Caco-2 (cell line): ENCODE data around the gene S100A6. TPM values are rescaled to one million over a fixed set of nuclear protein-coding genes. Genes with fewer than 3 reads are reported as not detected.

Experiments used
- BruUV-seq: library from RNA; stranded (reverse); fragments of 400-500 nt; replicated peaks from 2 replicates; lab custom pipeline; 2021; lab: Mats Ljungman, UMichigan
- CTCF ChIA-PET: fragments of 300-600 bp; sonication (Branson Sonifier 250); formaldehyde crosslinking; loops from one replicate; lab custom pipeline; 2022; ENCODE audit warnings: antibody characterized with exemption; lab: Charles Lee
- POLR2A ChIA-PET: fragments of 300-600 bp; sonication (Branson Sonifier 250); formaldehyde crosslinking; loops from one replicate; lab custom pipeline; 2022; ENCODE audit warnings: antibody characterized with exemption; lab: Charles Lee
- DNase-seq, 2 experiments: peaks; one replicate each; pipeline versions ENCODE4 v3.0.0 to v3.0.0-alpha.2; 2020 to 2022
- H3K27me3 ChIP-seq: replicated peaks from 2 replicates; pipeline ENCODE4 v1.6.0; 2011; ENCODE audit warnings: low read length; ENCODE audit not compliant: control insufficient read depth, insufficient read depth
- H3K36me3 ChIP-seq: 2 replicates; pipeline ENCODE4 v1.5.1; 2011; ENCODE audit warnings: low read length; ENCODE audit not compliant: control insufficient read depth, insufficient read depth
- H3K4me1 ChIP-seq: fragments of 250-450 bp; sonication (Bioruptor Pico); 2 replicates; pipeline ENCODE4 v1.5.1; 2020; ENCODE audit warnings: mild to moderate bottlenecking
- H3K4me3 ChIP-seq: 2 replicates; pipeline ENCODE4 v1.5.1; 2011; ENCODE audit warnings: low read depth, mild to moderate bottlenecking, control low read depth, low read length
- H3K9me3 ChIP-seq: fragments of 250-450 bp; sonication (Bioruptor Pico); 2 replicates; pipeline ENCODE4 v1.5.1; 2020; ENCODE audit warnings: mild to moderate bottlenecking, moderate library complexity
- H3K27ac Mint-ChIP-seq: one replicate; pipeline ENCODE4 v1.8.0; 2022; ENCODE audit warnings: mixed read lengths; ENCODE audit not compliant: unreplicated experiment
- H3K27me3 Mint-ChIP-seq: one replicate; pipeline ENCODE4 v1.8.0; 2022; ENCODE audit warnings: mixed read lengths; ENCODE audit not compliant: insufficient read depth, unreplicated experiment
- H3K36me3 Mint-ChIP-seq: one replicate; pipeline ENCODE4 v1.8.0; 2022; ENCODE audit warnings: mild to moderate bottlenecking, mixed read lengths; ENCODE audit not compliant: insufficient read depth, unreplicated experiment
- H3K4me1 Mint-ChIP-seq: one replicate; pipeline ENCODE4 v1.8.0; 2022; ENCODE audit warnings: low read depth, mixed read lengths; ENCODE audit not compliant: unreplicated experiment
- H3K4me3 Mint-ChIP-seq: one replicate; pipeline ENCODE4 v1.8.0; 2022; ENCODE audit warnings: mild to moderate bottlenecking, moderate library complexity, mixed read lengths; ENCODE audit not compliant: unreplicated experiment
- H3K9me3 Mint-ChIP-seq: one replicate; pipeline ENCODE4 v1.8.0; 2022; ENCODE audit warnings: mixed read lengths; ENCODE audit not compliant: unreplicated experiment
- intact Hi-C: fragments of 100-400 bp; cut with micrococcal nuclease; formaldehyde crosslinking; loops from one replicate; pipeline ENCODE4 v1.10.0; 2022; ENCODE audit not compliant: unreplicated experiment
- total RNA-seq: library from RNA; stranded (reverse); gene quantifications from 2 replicates; pipeline ENCODE4 v1.2.3, GENCODE V29; 2022
- TF ChIP-seq, protein P1 (sequence below), 2 experiments: fragments of 200-600 bp in 1 of 2; IDR thresholded peaks; 1 replicate in 1 of 2; 2 replicates in 1 of 2; pipeline versions ENCODE4 v1.5.1 to v1.8.0; 2011 to 2022; ENCODE audit warnings: antibody characterized with exemption in 1 of 2, control low read depth in 1 of 2, inconsistent platforms in 1 of 2, low read depth in 1 of 2, low read length in 1 of 2, mild to moderate bottlenecking in 1 of 2, moderate library complexity in 1 of 2; ENCODE audit not compliant: insufficient read depth in 1 of 2, severe bottlenecking in 1 of 2, unreplicated experiment in 1 of 2

The S100A6 gene
- total RNA-seq, 1 experiment from 2014 or later: 432 TPM

DNA sequence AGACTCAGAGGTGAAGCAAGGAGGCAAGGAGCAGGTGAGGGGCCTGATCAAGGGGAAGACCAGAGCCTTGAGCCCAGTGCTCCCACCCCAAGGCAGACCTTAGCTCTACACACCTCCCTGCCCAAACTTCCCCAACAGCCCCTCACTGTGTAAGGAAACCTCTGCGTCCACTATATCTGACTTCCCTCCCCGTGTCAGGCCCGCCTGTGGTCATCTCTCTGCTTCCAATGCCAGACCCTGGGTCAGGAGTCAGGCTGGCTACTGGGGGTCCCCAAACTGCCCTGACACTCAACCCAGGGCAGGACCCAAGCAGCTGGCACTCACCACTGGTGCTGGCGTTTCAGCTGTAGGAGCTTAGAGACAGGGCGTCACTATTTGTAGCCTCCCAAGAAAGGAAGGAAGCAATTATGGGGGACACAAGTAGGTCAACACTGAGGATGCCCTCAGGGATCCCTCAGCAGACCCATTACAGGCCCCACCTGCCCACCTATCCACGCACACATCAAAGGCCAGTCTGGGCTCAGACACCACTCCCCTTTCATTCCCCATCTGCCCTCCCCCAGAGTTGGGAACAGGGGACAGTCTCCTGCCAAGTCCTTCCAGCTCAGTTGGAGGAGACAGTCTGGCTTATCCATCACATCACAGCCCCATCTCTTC, 14.1 kb upstream of the S100A6 start:
- Histone ChIP-seq H3K4me3 (no peak overlapping the region), H3K9me3 (no peaks in the 10 kb centered on the region), H3K36me3 (no peaks in the 10 kb centered on the region), H3K4me1 (peaks cover 57% of the 10 kb centered on the region), H3K27me3 (no peaks in the 10 kb centered on the region)
- no TSS peak for BruUV-seq
- POLR2A ChIA-PET: no interaction called here
- H3K4me1 Mint-ChIP-seq: peaks cover 52% of the 10 kb centered on the region
- peak overlapping the region; percentile 95 for H3K27ac Mint-ChIP-seq
- CTCF ChIA-PET: interaction anchor here (0.6 to 1.1 kb wide), 2 partner anchors 14 to 24 kb away, joined by 3 read pairs; partner anchors contain the start of gene S100A6
- no peaks in the 10 kb centered on the region for H3K9me3 Mint-ChIP-seq
- TF ChIP-seq, protein P1, sequence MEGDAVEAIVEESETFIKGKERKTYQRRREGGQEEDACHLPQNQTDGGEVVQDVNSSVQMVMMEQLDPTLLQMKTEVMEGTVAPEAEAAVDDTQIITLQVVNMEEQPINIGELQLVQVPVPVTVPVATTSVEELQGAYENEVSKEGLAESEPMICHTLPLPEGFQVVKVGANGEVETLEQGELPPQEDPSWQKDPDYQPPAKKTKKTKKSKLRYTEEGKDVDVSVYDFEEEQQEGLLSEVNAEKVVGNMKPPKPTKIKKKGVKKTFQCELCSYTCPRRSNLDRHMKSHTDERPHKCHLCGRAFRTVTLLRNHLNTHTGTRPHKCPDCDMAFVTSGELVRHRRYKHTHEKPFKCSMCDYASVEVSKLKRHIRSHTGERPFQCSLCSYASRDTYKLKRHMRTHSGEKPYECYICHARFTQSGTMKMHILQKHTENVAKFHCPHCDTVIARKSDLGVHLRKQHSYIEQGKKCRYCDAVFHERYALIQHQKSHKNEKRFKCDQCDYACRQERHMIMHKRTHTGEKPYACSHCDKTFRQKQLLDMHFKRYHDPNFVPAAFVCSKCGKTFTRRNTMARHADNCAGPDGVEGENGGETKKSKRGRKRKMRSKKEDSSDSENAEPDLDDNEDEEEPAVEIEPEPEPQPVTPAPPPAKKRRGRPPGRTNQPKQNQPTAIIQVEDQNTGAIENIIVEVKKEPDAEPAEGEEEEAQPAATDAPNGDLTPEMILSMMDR (IDR thresholded peaks at IDR 0.05; ENCODE audit: insufficient read depth in 1 of 2, low read depth in 1 of 2, low read length in 1 of 2, severe bottlenecking in 1 of 2, unreplicated experiment in 1 of 2): no peak
- H3K36me3 Mint-ChIP-seq: peaks cover 6% of the 10 kb centered on the region
- no peaks in the 10 kb centered on the region for H3K27me3 Mint-ChIP-seq
- no peak overlapping the region for H3K4me3 Mint-ChIP-seq
- intact Hi-C loops: no loop called here
- DNase-seq: no peak

DNA sequence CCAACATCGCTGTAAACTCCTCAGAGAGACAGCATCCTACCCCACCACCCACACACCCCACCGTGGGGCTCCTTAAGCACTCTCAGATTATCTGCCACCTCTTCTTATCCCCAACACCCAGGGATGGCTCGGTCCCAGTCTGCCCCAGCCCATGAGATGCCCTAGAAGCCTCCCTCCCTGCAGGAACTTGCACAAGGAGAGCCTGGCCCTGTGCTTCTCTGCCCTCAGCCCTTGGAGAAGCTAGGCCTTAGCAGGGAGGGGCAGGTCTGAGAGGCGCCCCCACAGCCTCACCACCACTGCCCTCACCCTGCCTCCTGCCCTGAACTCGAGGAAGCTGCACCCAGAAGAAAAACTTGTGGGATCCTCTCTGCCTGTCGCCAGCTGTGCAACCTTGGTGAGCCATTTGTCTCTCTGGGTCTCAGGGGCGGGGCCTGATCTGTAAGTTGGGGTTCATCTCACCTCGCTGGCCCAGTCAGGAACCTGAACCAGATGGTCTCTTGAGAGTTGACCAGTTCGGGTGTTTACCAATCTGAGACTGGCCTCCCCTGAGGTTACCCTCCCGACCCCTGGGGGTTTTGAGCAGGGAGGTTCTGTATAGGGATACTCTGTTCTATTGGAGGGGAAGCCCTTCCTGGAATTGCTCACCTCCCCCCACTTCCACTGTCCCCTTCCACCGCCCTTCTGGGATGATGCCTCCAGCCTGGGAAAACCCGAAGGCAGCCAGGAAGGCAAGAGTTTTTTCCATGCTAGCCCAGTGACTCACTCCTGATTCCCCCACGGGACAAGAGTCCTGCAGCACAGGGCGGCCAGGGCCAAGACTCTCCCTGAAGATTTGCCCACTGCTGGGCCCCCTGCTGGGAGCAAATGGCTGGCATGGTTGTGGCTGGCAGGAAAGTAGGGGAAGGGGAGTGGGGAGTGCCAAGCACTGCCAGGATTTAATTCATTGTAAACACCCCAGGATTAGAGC, 13.2 kb upstream of the S100A6 start, which contains the start of gene S100A3:
S100A3 (minus strand) TSS at position 537 of the 967 bp plus-strand sequence. CDS start 773 bp downstream, outside the sequence.
- DNase-seq: no peak
- CTCF ChIA-PET: interaction anchor here (1.2 kb wide), 1 partner anchor 28 kb away, joined by 3 read pairs; no protein-coding TSS in a partner anchor
- Mint-ChIP-seq H3K9me3 (no peaks in the 10 kb centered on the region), H3K4me1 (peaks cover 61% of the 10 kb centered on the region), H3K36me3 (peaks cover 6% of the 10 kb centered on the region), H3K4me3 (no peak within 1 kb of the TSS), H3K27me3 (no peaks in the 10 kb centered on the region), H3K27ac (peak within 1 kb of the TSS; percentile 95)
- Histone ChIP-seq H3K4me3 (no peak within 1 kb of the TSS), H3K36me3 (no peaks in the 10 kb centered on the region), H3K27me3 (no peaks in the 10 kb centered on the region), H3K9me3 (no peaks in the 10 kb centered on the region), H3K4me1 (peaks cover 65% of the 10 kb centered on the region)
- TF ChIP-seq, protein P1 (IDR thresholded peaks at IDR 0.05; ENCODE audit: insufficient read depth in 1 of 2, low read depth in 1 of 2, low read length in 1 of 2, severe bottlenecking in 1 of 2, unreplicated experiment in 1 of 2): no peak
- BruUV-seq: no TSS peak
- POLR2A ChIA-PET: interaction anchor here (0.9 kb wide), 1 partner anchor 29 kb away, joined by 3 read pairs; no protein-coding TSS in a partner anchor
- intact Hi-C loops: no loop called here
